Fibroblast of lung (primary cell): Measurements from ENCODE around the gene POLR2J.
"Not testable (repeated sequence)": the region's sequence is repeated elsewhere in the genome, so short reads cannot be mapped to it uniquely, and the experiment has no call there.

ENCODE experiments used
- CTCF ChIP-seq, 2 donors: IDR thresholded peaks in 1 of 2; conservative IDR thresholded peaks in 1 of 2; 1 replicate in 1 of 2; 2 replicates in 1 of 2; pipeline ENCODE4 v1.5.1; 2011 to 2012; ENCODE audit warnings: low read length in 2 of 2, control low read depth in 1 of 2, inconsistent platforms in 1 of 2, low read depth in 1 of 2, mild to moderate bottlenecking in 1 of 2
- EZH2 ChIP-seq: IDR thresholded peaks from 2 replicates; pipeline ENCODE4 v1.5.1; 2012; ENCODE audit warnings: low read length, control low read depth, mild to moderate bottlenecking; ENCODE audit errors: missing control alignments

- TF ChIP-seq CTCF (conservative IDR thresholded peaks at IDR 0.05 in 1 of 2, IDR thresholded peaks at IDR 0.05 in 1 of 2; ENCODE audit: low read depth in 1 of 2, low read length in 2 of 2); EZH2: not testable (repeated sequence)
Observed at GRCh38 chr7:102510575-102510974, 31.9 kb upstream of the POLR2J start.
